ENCODE data around the gene KRT84.

GRCh38 chr12:52364901-52365489 is 20.5 kb downstream of the KRT84 start:
- no peak for TF ChIP-seq POLR2AphosphoS5 (IDR thresholded peaks at IDR 0.05; ENCODE audit: low read depth, low read length)
- no peak for TF ChIP-seq POLR2A (IDR thresholded peaks at IDR 0.05; ENCODE audit: low read depth, low read length)
- TF ChIP-seq TAF1 (IDR thresholded peaks at IDR 0.05; ENCODE audit: borderline replicate concordance, low read depth, low read length): no peak
